Activated CD8-positive, alpha-beta memory T cell treated with anti-CD3 and anti-CD28 coated beads, Interleukin-2, amount 50 U/mL, for 4 hours (primary cell): Measurements from ENCODE around the gene SLC4A4.

Experiments used
- DNase-seq: peaks from one replicate; pipeline ENCODE4 v3.0.0-alpha.2; 2020

SLC4A4 gene

DNA sequence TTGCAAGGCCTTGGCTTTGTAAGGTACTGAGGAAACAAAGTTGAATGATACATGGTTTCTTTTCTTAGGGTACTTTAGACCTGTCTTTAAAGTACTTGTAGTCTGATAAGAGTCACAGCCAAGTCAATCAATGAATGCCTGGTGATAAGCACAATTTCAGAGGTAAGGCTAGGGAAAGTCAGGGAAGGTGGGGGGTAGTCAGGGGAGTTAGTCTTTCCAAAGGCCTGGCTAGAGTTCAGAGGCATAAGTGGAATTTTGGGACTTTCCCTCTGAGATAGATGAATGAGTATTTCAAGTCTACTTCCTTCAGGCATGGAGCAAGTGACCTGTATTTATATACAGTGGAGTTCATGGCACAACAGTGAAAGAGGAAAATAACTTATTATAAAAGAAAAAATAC is 78.3 kb downstream of the SLC4A4 start:
- DNase-seq, result no peak

- no peak for DNase-seq
Observed at GRCh38 chr4:71426381-71427042, 87.7 kb downstream of the SLC4A4 start.

GRCh38 chr4:71429106-71429505 is 90.3 kb downstream of the SLC4A4 start:
- DNase-seq, result no peak

- DNase-seq, result no peak
Observed at GRCh38 chr4:71429962-71430361, 91.1 kb downstream of the SLC4A4 start.

DNA sequence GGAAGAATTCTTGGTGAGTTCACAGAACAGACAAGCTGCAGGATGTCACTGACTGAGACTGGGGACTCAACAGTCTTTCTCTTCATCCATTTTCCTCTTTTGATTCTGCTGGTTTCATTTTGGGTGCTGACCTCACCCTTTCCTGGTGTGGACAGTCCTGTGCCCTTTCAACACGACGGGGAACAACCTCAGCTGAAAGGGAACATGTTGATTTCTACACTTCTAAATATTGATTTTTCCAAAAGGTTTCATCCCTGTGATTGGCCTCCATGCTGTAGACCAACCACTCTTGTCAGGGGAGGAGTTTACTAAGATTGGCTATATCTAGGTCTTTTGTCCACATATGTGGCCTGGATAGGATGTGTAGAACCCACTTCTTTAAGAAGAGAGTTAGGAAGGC is 91.8 kb downstream of the SLC4A4 start:
- DNase-seq, result no peak

DNA sequence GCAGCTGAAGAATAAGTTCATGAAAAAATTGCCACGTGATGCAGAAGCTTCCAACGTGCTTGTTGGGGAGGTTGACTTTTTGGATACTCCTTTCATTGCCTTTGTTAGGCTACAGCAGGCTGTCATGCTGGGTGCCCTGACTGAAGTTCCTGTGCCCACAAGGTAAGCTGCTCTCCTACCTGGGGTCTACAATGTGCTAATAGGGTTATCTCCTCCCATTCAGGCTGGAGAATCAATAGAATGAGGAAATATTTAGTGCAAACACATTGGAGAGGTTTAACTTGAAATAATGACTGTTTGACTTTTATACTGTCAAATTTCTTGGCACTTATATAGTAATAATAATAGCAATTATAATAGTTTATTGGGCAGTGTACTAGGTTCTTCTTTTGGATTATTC is 101.8 kb downstream of the SLC4A4 start:
- DNase-seq, result no peak

DNA sequence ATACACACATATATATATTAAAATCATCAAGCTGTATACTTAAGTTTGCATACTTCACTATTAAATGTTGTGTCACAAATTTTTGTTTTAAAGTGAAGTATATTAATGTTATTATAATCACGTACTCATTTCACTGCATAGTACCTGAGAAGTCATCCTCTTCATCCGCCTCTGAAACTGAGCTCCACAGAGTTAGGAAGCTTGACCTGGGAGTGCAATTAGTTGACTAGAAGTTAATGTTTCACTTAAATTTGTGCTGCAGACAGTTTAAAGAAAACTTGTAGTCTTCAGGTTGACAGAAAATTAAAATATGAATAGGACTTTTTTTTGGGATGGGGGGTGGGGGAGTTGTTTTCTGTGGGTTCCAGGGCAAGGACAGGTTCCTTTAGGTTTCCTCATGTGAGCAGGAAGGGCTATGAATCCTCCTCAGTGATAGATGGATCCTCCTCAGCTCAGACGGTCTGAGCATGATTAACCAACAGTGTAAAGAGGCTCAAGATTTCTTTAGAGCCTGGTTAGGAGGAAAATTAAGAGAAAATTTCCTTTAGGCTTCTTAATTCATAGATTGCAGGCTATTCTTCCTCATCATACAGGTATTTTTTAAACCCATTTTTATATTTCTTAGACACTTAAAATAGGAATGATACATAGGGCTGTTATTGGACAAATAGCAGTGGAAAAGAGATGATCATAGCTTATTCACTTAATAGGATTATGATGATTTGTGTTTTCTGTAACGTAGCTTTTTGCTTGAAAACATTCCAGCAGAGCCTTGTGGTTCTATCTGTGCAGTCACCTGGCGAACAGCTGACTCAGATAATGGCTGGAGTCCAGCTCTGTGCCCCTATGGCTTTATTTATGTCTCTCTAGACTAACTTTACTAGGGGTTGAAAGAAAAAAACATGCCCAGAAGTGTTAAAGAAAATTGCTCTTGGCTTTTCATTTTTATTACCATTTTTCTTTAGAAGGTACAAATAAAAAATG is 102.7 kb downstream of the SLC4A4 start:
- no peak for DNase-seq

- DNase-seq, result no peak
Observed at GRCh38 chr4:71442336-71442735, 103.5 kb downstream of the SLC4A4 start.

DNA sequence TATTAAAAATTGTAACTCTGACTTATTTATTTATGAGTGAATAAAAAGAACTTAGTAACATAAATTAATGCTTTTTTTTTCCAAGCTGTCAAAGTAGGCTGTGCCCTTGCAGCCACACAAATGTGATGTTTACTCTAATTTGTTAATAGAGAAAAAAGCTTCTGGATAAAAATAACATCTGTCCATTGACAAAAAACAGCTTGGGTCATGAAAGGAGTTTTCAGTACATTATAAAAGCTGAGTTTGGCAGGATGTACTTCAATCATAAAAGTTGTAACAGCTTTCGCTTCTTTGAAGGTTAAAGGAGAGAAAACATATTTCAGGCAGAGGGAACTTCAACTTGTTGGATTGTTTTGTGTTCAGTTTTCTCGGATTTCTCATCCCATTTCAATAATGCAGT is 105.6 kb downstream of the SLC4A4 start:
- DNase-seq, result no peak

- no peak for DNase-seq
Observed at GRCh38 chr4:71445811-71446210, 107.0 kb downstream of the SLC4A4 start.

DNA sequence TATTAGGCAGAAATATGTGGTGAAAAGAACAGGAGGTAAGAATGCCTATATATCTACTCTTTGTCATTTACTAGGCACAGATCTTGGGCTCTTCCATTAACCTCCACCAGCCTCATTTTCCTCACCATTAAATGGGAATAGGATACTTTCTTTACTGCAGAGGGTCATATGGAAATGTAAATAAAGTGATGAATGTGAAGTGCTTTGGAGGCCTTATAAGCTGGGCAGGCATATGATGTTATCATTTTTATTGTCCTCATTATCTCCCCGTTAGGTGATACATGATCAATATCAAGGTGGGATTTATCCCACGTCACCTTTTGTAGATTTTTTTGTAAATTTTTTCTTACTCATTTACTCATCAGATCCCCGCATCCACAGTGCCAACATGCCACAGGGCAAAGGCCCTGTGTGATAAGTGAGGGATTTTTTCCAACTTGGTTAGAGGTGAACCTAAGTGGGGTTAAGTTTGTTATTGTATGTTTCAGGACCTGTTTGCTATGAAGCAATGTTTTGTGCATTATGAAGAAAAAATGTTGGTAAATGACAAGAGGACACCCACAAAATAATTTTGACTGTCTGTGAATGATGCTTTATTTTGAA is 107.8 kb downstream of the SLC4A4 start:
- no peak for DNase-seq

GRCh38 chr4:71449040-71449439 is 110.2 kb downstream of the SLC4A4 start:
- no peak for DNase-seq

DNA sequence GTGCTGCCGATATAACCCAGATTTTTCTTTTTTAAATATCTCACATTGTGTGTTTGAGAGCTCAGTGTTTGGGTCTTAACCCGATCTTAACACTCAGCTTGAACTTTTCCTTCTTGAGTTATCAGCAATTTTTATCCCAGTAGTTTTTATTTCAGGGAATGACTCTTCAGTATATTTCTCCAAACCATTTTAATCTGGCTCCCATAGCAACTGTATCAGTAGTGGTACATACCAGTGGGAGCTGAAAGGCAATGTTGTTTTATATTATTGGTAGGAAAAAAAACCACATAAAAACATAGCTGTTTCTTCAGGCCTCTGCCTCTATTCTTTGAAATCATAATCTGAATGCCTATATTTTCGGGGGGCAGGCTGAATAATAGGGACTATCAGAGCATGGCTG is 111.1 kb downstream of the SLC4A4 start:
- DNase-seq, result no peak

GRCh38 chr4:71453531-71453930 is 114.7 kb downstream of the SLC4A4 start:
- no peak for DNase-seq

GRCh38 chr4:71456841-71457240 is 118.0 kb downstream of the SLC4A4 start:
- DNase-seq, result no peak

DNA sequence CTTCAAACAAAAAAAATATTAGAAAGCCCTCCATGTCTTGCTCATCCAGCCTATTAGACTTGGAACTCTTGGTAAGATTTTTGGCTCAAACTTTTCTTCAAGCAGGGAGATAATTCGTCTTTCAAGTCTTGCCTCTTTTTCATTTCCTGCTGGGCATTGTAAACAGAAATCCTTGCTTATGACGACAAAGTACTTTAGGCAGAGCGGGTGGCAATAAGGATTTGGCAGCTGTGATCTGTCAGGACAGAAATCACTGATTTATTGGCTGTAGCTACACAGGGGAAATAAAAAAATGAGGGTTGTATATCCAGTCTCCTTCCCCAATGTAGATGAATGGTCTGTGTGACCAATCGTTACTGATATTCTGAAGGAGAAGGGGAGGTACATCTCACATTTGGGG is 121.6 kb downstream of the SLC4A4 start:
- no peak for DNase-seq

- DNase-seq, result no peak
Observed at GRCh38 chr4:71461422-71461821, 122.6 kb downstream of the SLC4A4 start.

GRCh38 chr4:71466775-71467174 is 128.0 kb downstream of the SLC4A4 start:
- DNase-seq, result no peak

DNA sequence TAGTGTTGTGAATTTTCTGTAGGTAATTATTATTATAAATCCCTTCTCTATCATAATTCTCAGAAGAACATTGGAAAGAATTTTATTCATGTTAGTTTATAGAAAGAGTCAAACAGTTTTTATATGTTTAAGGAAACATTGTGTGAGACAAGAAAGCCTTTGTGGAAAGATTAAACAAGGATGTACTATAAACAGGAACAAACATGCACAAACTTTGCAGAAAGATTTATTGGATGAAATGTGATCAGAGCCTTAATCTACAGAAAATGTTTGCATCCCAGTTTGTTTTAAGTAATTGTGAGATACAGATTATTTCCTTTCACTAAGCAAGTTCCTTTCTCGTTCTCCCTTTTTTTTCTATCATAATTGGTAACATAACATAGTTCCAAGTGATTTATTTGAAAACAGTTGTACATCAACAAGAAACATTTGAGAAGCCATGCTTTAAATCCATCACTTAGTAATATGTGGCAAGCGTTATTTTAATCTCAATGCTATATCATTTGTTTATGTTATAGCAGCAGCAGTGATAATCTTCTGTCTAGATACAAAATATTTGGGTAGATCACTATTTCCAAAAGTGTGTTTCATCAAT is 129.4 kb downstream of the SLC4A4 start:
- DNase-seq, result no peak

DNA sequence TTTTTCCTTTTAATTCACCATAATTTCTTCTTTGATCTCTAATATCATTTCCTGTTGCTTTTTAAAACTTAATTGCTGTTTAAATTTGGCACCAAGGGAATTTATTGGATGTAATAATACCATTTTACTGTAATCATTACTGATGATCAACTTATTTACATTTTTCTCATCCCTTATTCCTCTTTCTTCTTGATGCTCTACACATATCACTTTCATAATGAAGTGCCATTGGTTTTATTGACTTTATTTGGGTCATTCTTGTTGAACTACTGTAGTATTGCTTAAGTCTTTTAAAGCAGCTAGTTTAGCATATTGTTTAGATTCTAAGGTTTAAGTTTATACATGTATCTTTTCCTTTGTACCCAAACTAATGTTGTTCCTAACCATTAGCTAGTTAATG is 130.7 kb downstream of the SLC4A4 start:
- no peak for DNase-seq

- no peak for DNase-seq
Observed at GRCh38 chr4:71470524-71470923, 131.7 kb downstream of the SLC4A4 start.

DNA sequence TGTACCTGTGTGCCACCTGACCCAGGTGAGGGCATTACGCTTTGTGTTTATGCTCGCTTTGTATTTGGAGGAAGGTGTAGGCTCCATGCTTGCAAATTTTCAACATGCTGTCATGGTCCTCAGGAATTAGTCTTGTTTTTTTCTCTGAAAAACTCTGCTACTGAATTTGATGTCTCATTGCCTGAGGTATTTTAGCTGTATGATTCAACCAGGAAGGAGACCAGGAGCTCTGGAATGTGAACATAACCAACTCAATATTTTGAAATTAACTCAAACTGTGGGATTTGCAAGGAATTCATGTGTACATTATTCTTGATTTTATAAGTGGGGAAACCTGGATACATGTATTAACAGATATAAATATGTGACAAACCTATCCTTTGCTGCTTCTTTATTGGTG is 134.1 kb downstream of the SLC4A4 start:
- DNase-seq, result no peak

GRCh38 chr4:71473541-71474240 is 134.9 kb downstream of the SLC4A4 start:
- no peak for DNase-seq
